ENCODE measurements around the gene ADCY6. TPM values are rescaled to one million over a fixed set of nuclear protein-coding genes. Genes with fewer than 3 reads are reported as not detected.

Gene ADCY6
- total RNA-seq, 1 experiment from 2014 or later, result 31.1 TPM

DNA sequence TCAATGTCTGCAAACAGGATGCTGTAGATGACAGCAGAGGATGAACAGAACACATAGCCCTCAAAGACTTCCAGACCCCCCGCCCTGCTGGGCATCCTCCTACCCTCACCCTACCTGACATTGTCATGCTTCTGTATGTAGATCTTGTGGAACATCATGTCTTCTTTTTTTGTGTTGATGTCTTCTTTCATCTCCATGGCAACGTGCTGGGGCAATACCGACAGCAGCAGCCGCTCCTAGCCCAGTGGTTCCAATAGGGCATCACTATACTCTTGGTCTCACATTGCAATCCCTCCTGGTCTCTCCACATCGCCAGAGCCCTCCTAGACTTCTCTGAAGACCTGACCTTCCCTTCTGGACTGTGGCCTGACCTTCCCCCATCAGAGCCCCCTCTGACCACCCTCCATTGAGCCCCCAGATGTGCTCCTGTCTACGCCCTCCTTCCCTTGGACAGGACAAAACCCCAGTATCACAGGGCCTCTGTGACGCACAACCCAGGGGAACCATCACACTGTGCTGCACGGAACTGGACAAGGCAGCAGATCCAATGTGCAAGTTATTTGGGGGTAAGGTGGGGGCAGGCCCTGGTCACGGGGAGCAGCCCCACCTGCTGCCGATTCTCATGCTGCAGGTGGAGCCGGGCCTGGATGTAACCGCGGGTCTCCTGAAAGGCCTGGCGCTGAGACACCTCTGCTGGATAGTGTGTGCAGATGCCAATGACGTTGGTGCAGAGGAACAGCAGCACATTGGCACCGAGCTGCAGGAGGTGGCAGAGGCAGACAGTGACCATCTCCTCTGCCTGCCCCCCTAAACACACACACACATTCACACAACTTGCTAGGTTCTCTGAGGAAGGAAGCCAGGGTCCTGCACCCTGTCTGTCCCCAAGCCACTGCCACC, 11.1 kb downstream of the ADCY6 start:
- H3K4me3 Mint-ChIP-seq, result peak overlapping the region in 1 of 2 experiments; percentile 8; a peak in 2 of 5 replicates

More for the DNA sequence above, 11.1 kb downstream of the ADCY6 start:
- Histone ChIP-seq H3T11ph (ENCODE audit: low read length) (no peak overlapping the region), H4K5ac (ENCODE audit: insufficient read length, low read depth, low read length) (no peak overlapping the region), H3K27ac (ENCODE audit: insufficient read length, low read depth, low read length) (no peak overlapping the region), H4K8ac (replicated peaks; ENCODE audit: insufficient read length, low read depth, low read length) (no peak overlapping the region), H2BK20ac (ENCODE audit: low read depth, low read length, poor library complexity, severe bottlenecking) (no peak overlapping the region), H2BK5ac (ENCODE audit: insufficient read length, low read length) (no peak overlapping the region), H3K79me2 (ENCODE audit: insufficient read depth, low read length) (no peaks in the 10 kb centered on the region), H4K91ac (ENCODE audit: insufficient read length, low read depth, low read length) (no peak overlapping the region), H4K20me1 (ENCODE audit: control insufficient read depth, insufficient read depth, insufficient read length) (no peaks in the 10 kb centered on the region), H3K79me1 (ENCODE audit: insufficient read depth, low read depth, low read length, poor library complexity, severe bottlenecking) (no peaks in the 10 kb centered on the region), H3K9me3 (ENCODE audit: control insufficient read depth, low read depth, low read length) (no peaks in the 10 kb centered on the region), H3K23ac (ENCODE audit: insufficient read length, low read depth, low read length) (no peak overlapping the region), H2BK12ac (ENCODE audit: insufficient read length, low read depth, low read length) (no peak overlapping the region), H2BK15ac (ENCODE audit: low read depth, low read length) (no peak overlapping the region), H3K4me2 (ENCODE audit: insufficient read depth, insufficient read length, low read length) (no peak overlapping the region), H3K56ac (ENCODE audit: insufficient read length, low read depth, low read length) (no peak overlapping the region), H3K18ac (ENCODE audit: insufficient read length, low read depth, low read length) (peak overlapping the region; percentile 71), H3K4ac (ENCODE audit: low read depth, low read length) (no peak overlapping the region), H3K4me1 (ENCODE audit: insufficient read depth, low read length) (peaks cover 4% of the 10 kb centered on the region; the same call in 1 of the 2 replicates), H3K14ac (ENCODE audit: insufficient read depth, low read length) (peak overlapping the region; percentile 65), H2AFZ (ENCODE audit: low read length) (no peak overlapping the region), H3K23me2 (ENCODE audit: insufficient read length, low read depth, low read length, poor library complexity, severe bottlenecking) (no peaks in the 10 kb centered on the region), H3K27me3 (ENCODE audit: insufficient read depth, low read length) (no peaks in the 10 kb centered on the region), H2AK5ac (ENCODE audit: insufficient read length, low read length) (no peak overlapping the region), H3K9ac (ENCODE audit: extremely low read depth, insufficient read length, low read length) (no peak overlapping the region), H2BK120ac (ENCODE audit: low read depth, low read length, poor library complexity, severe bottlenecking) (no peak overlapping the region)
- Mint-ChIP-seq H3K27me3 (ENCODE audit: low read depth) (no peaks in the 10 kb centered on the region), H3K36me3 (ENCODE audit: insufficient read depth in 1 of 3, low read depth in 3 of 3) (peaks cover 13 to 47% (median 44%) of the 10 kb centered on the region in 3 experiments; a peak in 6 of 7 replicates), H3K4me1 (peaks cover 25 to 33% of the 10 kb centered on the region in 2 experiments), H3K27ac (peak overlapping the region; percentile 17 to 93 (median 41); a peak in 6 of 7 replicates), H3K9me3 (no peaks in the 10 kb centered on the region)
- TF ChIP-seq, protein P1, sequence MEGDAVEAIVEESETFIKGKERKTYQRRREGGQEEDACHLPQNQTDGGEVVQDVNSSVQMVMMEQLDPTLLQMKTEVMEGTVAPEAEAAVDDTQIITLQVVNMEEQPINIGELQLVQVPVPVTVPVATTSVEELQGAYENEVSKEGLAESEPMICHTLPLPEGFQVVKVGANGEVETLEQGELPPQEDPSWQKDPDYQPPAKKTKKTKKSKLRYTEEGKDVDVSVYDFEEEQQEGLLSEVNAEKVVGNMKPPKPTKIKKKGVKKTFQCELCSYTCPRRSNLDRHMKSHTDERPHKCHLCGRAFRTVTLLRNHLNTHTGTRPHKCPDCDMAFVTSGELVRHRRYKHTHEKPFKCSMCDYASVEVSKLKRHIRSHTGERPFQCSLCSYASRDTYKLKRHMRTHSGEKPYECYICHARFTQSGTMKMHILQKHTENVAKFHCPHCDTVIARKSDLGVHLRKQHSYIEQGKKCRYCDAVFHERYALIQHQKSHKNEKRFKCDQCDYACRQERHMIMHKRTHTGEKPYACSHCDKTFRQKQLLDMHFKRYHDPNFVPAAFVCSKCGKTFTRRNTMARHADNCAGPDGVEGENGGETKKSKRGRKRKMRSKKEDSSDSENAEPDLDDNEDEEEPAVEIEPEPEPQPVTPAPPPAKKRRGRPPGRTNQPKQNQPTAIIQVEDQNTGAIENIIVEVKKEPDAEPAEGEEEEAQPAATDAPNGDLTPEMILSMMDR (conservative IDR thresholded peaks at IDR 0.05), result no peak
- no CpG with 5 or more reads among the region's 16 CpGs for WGBS (ENCODE audit: extremely low coverage, insufficient read length, low lambda C conversion rate)
- peak; percentile 68 for DNase-seq
